Trophoblast cell (in vitro differentiated cells and primary cell): ENCODE measurements around the gene MAT2A.
"Not testable (repeated sequence)": the region's sequence is repeated elsewhere in the genome, so short reads cannot be mapped to it uniquely, and the experiment has no call there.

Experiments used
- DNase-seq, 2 donors: peaks; one replicate each; pipeline ENCODE4 v3.0.0-alpha.2; 2016
- H2AFZ ChIP-seq: 2 replicates; pipeline ENCODE4 v1.6.1; 2013; ENCODE audit warnings: low read length, moderate library complexity, mild to moderate bottlenecking; ENCODE audit not compliant: insufficient read depth, poor library complexity
- H2AK5ac ChIP-seq: 2 replicates; pipeline ENCODE4 v1.6.1; 2013; ENCODE audit warnings: mild to moderate bottlenecking, low read length
- H2BK120ac ChIP-seq: 2 replicates; pipeline ENCODE4 v1.6.1; 2013; ENCODE audit warnings: low read length, mild to moderate bottlenecking, moderate library complexity; ENCODE audit not compliant: insufficient read depth, poor library complexity
- H2BK12ac ChIP-seq: 2 replicates; pipeline ENCODE4 v1.6.1; 2013; ENCODE audit warnings: mild to moderate bottlenecking, low read length, moderate library complexity
- H2BK5ac ChIP-seq: 2 replicates; pipeline ENCODE4 v1.6.1; 2013; ENCODE audit warnings: low read length, low read depth, moderate library complexity, mild to moderate bottlenecking; ENCODE audit not compliant: poor library complexity
- H3K14ac ChIP-seq: 2 replicates; pipeline ENCODE4 v1.6.1; 2013; ENCODE audit warnings: mild to moderate bottlenecking, low read length
- H3K18ac ChIP-seq: 2 replicates; pipeline ENCODE4 v1.6.1; 2013; ENCODE audit warnings: mild to moderate bottlenecking, low read length
- H3K23ac ChIP-seq: 2 replicates; pipeline ENCODE4 v1.6.1; 2013; ENCODE audit warnings: low read length
- H3K27ac ChIP-seq: 2 replicates; pipeline ENCODE4 v1.5.1; 2013; ENCODE audit warnings: low read depth, mild to moderate bottlenecking, inconsistent platforms, low read length, moderate library complexity
- H3K27me3 ChIP-seq: 2 replicates; pipeline ENCODE4 v1.6.1; 2013; ENCODE audit warnings: inconsistent platforms, mild to moderate bottlenecking, low read length, moderate library complexity; ENCODE audit not compliant: insufficient read depth
- H3K36me3 ChIP-seq, 2 experiments: 1 replicate in 1 of 2; 2 replicates in 1 of 2; pipeline ENCODE4 v1.6.1; 2013; ENCODE audit warnings: low read length in 2 of 2, mild to moderate bottlenecking in 2 of 2, moderate library complexity in 1 of 2; ENCODE audit not compliant: insufficient read depth in 2 of 2, control insufficient read depth in 1 of 2
- H3K4ac ChIP-seq: 2 replicates; pipeline ENCODE4 v1.6.1; 2013; ENCODE audit warnings: low read depth, mild to moderate bottlenecking, low read length, moderate library complexity
- H3K4me1 ChIP-seq, 2 experiments: 1 replicate in 1 of 2; 2 replicates in 1 of 2; pipeline ENCODE4 v1.6.1; 2013; ENCODE audit warnings: low read length in 2 of 2, mild to moderate bottlenecking in 2 of 2, moderate library complexity in 1 of 2; ENCODE audit not compliant: insufficient read depth in 2 of 2, control insufficient read depth in 1 of 2
- H3K4me2 ChIP-seq: 2 replicates; pipeline ENCODE4 v1.6.1; 2013; ENCODE audit warnings: inconsistent platforms, mild to moderate bottlenecking, low read length, moderate library complexity
- H3K4me3 ChIP-seq: 2 replicates; pipeline ENCODE4 v1.5.1; 2013; ENCODE audit warnings: mild to moderate bottlenecking, low read depth, low read length, inconsistent platforms
- H3K79me1 ChIP-seq: one replicate; pipeline ENCODE4 v1.6.1; 2013; ENCODE audit warnings: low read length
- H3K79me2 ChIP-seq: 2 replicates; pipeline ENCODE4 v1.6.1; 2013; ENCODE audit warnings: low read length, mild to moderate bottlenecking; ENCODE audit not compliant: control insufficient read depth, insufficient read depth, poor library complexity
- H3K9ac ChIP-seq: 2 replicates; pipeline ENCODE4 v1.6.1; 2013; ENCODE audit warnings: mild to moderate bottlenecking, low read length
- H3K9me3 ChIP-seq: 2 replicates; pipeline ENCODE4 v1.6.1; 2013; ENCODE audit warnings: low read depth, mild to moderate bottlenecking, control low read depth, inconsistent platforms, low read length; ENCODE audit not compliant: insufficient read depth
- H4K12ac ChIP-seq: 2 replicates; pipeline ENCODE4 v1.6.1; 2013; ENCODE audit warnings: low read depth, mild to moderate bottlenecking, low read length, moderate library complexity
- H4K8ac ChIP-seq: 2 replicates; pipeline ENCODE4 v1.6.1; 2013; ENCODE audit warnings: low read depth, mild to moderate bottlenecking, low read length, moderate library complexity
- H4K91ac ChIP-seq: one replicate; pipeline ENCODE4 v1.6.1; 2013; ENCODE audit warnings: low read depth, mild to moderate bottlenecking, low read length, moderate library complexity
- WGBS: extraction: QIAGEN DNeasy Blood & Tissue Kit; methylation state at CpG from one replicate; pipeline ENCODE4 v1.1.7; 2013; ENCODE audit warnings: missing lambda C conversion rate; ENCODE audit not compliant: insufficient read length, insufficient coverage; ENCODE audit errors: extremely low coverage; 5-methylcytosine and 5-hydroxymethylcytosine counted together

MAT2A gene

DNA sequence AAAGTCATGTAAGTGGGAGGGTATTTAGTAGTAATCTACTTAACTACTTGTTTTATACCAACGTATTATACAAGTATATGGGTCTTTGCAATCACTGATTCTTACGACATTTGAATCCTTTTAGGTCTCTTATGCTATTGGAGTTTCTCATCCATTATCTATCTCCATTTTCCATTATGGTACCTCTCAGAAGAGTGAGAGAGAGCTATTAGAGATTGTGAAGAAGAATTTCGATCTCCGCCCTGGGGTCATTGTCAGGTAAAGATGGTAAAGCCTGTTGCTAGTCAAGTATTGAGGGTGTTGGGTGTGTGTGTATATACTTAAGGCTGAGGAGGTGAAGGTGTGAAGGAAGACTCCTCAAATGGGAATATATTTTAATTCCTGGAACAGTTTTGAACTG, 3.8 kb downstream of the MAT2A start:
- H3K79me1 ChIP-seq, result peaks cover 18% of the 10 kb centered on the region
- no peak overlapping the region for H4K8ac ChIP-seq
- no peak overlapping the region for H4K12ac ChIP-seq
- H2BK5ac ChIP-seq, result no peak overlapping the region
- H2AFZ ChIP-seq, result no peak overlapping the region
- H3K4ac ChIP-seq, result no peak overlapping the region
- H2BK120ac ChIP-seq, result no peak overlapping the region
- no peak overlapping the region for H4K91ac ChIP-seq
- no CpG with 5 or more reads among the region's 4 CpGs for WGBS
- no peak overlapping the region for H3K4me2 ChIP-seq
- peaks cover 2% of the 10 kb centered on the region for H3K9me3 ChIP-seq
- H3K27ac ChIP-seq, result no peak overlapping the region
- no peak overlapping the region for H3K4me3 ChIP-seq
- H3K79me2 ChIP-seq, result peaks cover 23% of the 10 kb centered on the region
- H3K18ac ChIP-seq, result no peak overlapping the region
- H2BK12ac ChIP-seq, result no peak overlapping the region
- H3K14ac ChIP-seq, result no peak overlapping the region
- H3K9ac ChIP-seq, result no peak overlapping the region
- DNase-seq, result no peak
- no peaks in the 10 kb centered on the region for H3K27me3 ChIP-seq
- peaks cover 13 to 42% of the 10 kb centered on the region in 2 experiments for H3K36me3 ChIP-seq
- peaks cover 0 to 3% of the 10 kb centered on the region in 2 experiments for H3K4me1 ChIP-seq
- H2AK5ac ChIP-seq, result no peak overlapping the region
- no peak overlapping the region for H3K23ac ChIP-seq

DNA sequence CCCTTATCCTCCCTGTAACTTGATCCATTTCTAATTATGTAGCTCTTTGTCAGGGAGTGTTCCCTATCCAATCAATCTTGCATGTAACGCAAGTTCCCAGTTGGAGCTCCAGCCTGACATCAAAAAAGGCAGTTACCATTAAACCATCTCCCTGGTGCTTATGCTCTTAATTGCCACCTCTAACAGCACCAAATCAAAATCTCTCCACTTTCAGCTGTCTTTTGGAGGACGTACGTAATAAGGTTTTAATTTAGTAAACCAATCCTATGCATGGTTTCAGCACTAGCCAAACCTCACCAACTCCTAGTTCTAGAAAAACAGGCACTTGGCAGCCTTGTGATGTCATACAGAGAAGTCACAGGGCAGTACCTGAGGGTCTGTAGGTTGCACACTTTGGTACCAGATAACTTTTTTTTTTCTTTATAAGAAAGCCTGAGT, 5.3 kb downstream of the MAT2A start:
- DNase-seq, H2BK120ac ChIP-seq, H3K23ac ChIP-seq, H3K9ac ChIP-seq, H3K4me1 ChIP-seq, H3K27ac ChIP-seq, H4K12ac ChIP-seq, H2AK5ac ChIP-seq, H3K4ac ChIP-seq, H3K9me3 ChIP-seq, H2BK12ac ChIP-seq, H2AFZ ChIP-seq, H3K14ac ChIP-seq, H4K8ac ChIP-seq, H3K79me1 ChIP-seq, H3K27me3 ChIP-seq, H2BK5ac ChIP-seq, H3K4me2 ChIP-seq, H3K18ac ChIP-seq, H3K4me3 ChIP-seq, H4K91ac ChIP-seq: not testable (repeated sequence)
- Histone ChIP-seq H3K79me2 (peaks cover 11% of the 10 kb centered on the region), H3K36me3 (peaks cover 14 to 48% of the 10 kb centered on the region in 2 experiments)
- WGBS, result no CpG with 5 or more reads among the region's 3 CpGs

DNA sequence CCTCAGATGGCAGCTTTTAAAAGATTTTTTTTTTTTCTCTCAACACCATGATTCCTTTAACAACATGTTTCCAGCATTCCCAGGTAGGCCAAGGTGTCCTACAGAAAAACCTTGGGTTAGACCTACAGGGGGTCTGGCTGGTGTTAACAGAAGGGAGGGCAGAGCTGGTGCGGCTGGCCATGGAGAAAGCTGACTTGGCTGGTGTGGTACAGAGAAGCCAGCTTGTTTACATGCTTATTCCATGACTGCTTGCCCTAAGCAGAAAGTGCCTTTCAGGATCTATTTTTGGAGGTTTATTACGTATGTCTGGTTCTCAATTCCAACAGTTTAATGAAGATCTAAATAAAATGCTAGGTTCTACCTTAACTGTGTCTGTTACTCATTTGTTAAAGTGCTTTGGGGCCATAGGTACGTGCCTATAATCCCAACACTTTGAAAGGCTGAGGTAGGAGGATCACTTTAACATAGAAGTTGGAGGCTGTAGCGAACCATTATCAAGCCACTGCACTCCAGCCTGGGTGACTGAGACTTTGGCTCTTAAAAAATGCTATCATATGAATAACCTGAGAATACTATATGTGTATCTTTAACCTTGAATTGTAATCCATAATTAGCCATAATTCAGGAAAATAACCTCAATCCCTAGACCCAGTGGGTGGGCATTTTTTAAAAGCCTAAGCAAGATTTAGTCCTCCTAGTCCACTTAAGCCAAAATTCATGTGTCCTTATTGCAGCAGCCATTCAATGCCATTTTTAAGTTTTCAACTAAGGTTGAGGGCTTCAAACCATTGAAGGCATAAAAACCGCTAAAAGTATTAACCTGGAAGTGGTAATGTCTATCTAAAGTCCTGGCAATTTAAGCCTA, 6.2 kb downstream of the MAT2A start:
- H3K9me3 ChIP-seq, H3K14ac ChIP-seq, H3K79me2 ChIP-seq, H3K4ac ChIP-seq, H3K9ac ChIP-seq, H3K4me2 ChIP-seq, H2AFZ ChIP-seq, H3K27ac ChIP-seq, H3K27me3 ChIP-seq, H2AK5ac ChIP-seq, H3K79me1 ChIP-seq, H3K18ac ChIP-seq, H2BK120ac ChIP-seq, H3K23ac ChIP-seq, H4K12ac ChIP-seq, H3K4me1 ChIP-seq, H2BK5ac ChIP-seq, H2BK12ac ChIP-seq, H3K4me3 ChIP-seq, H4K8ac ChIP-seq, H4K91ac ChIP-seq: not testable (repeated sequence)
- peak in 1 of 2 donors; percentile 7 for DNase-seq
- no CpG with 5 or more reads among the region's 5 CpGs for whole genome bisulfite sequencing
- peaks cover 14 to 52% of the 10 kb centered on the region in 2 experiments for H3K36me3 ChIP-seq

DNA sequence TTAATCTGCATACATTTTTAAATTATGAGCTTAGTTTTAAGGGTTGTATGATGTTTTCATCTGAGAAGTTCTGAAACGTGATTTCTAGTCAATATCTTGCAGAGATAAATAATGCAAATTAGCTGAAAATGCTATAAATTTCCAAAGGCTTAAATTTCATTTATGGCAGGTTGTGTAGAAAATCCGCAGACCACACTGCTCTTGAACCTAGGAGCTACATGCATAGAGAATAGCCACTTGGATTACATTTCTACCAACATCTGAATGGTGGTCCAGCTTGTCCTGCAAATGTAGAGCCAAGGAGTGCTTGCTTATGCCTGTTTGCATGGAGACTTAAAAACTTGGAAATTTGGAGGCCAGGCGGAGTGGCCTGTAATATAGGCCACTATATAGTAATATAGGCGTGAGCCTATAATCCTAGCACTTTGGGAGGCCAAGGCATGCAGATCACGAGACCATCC, 6.8 kb downstream of the MAT2A start:
- H3K4me1 ChIP-seq, result no peaks in the 10 kb centered on the region
- H4K12ac ChIP-seq, result no peak overlapping the region
- H3K79me1 ChIP-seq, result no peaks in the 10 kb centered on the region
- no peak overlapping the region for H3K14ac ChIP-seq
- no peak overlapping the region for H3K18ac ChIP-seq
- no peak overlapping the region for H2AFZ ChIP-seq
- no peak overlapping the region for H3K27ac ChIP-seq
- H3K79me2 ChIP-seq, result no peaks in the 10 kb centered on the region
- no peak overlapping the region for H3K4me3 ChIP-seq
- H3K9ac ChIP-seq, result no peak overlapping the region
- no peak overlapping the region for H2BK12ac ChIP-seq
- H2AK5ac ChIP-seq, result no peak overlapping the region
- H4K91ac ChIP-seq, result no peak overlapping the region
- no peak overlapping the region for H4K8ac ChIP-seq
- H3K27me3 ChIP-seq, result no peaks in the 10 kb centered on the region
- H3K9me3 ChIP-seq, result no peaks in the 10 kb centered on the region
- no peak overlapping the region for H3K4me2 ChIP-seq
- no peak overlapping the region for H3K23ac ChIP-seq
- H2BK120ac ChIP-seq, result no peak overlapping the region
- H3K4ac ChIP-seq, result no peak overlapping the region
- no peak overlapping the region for H2BK5ac ChIP-seq
- WGBS, result no CpG with 5 or more reads among the region's 5 CpGs
- peak in 1 of 2 donors; percentile 12 for DNase-seq
- H3K36me3 ChIP-seq, result peaks cover 17 to 59% of the 10 kb centered on the region in 2 experiments
